RPMI7951 (cell line): Measurements from ENCODE around the gene AKR1C1. TPM values are rescaled to one million over a fixed set of nuclear protein-coding genes. Genes with fewer than 3 reads are reported as not detected.
"Not testable (repeated sequence)": the region's sequence is repeated elsewhere in the genome, so short reads cannot be mapped to it uniquely, and the experiment has no call there.

ENCODE experiments used
- DNase-seq: peaks from one replicate; pipeline ENCODE4 v3.0.0-alpha.2; 2012; ENCODE audit warnings: low read depth
- total RNA-seq: library from RNA; depleted of rRNA; stranded (reverse); fragments of >200 nt; shearing (Covaris generic); gene quantifications from 2 replicates; pipeline ENCODE4 v1.2.3, GENCODE V29; 2014; rRNA removed

AKR1C1 gene
- 14.2 and 20.2 TPM in 2 replicates for total RNA-seq

DNA sequence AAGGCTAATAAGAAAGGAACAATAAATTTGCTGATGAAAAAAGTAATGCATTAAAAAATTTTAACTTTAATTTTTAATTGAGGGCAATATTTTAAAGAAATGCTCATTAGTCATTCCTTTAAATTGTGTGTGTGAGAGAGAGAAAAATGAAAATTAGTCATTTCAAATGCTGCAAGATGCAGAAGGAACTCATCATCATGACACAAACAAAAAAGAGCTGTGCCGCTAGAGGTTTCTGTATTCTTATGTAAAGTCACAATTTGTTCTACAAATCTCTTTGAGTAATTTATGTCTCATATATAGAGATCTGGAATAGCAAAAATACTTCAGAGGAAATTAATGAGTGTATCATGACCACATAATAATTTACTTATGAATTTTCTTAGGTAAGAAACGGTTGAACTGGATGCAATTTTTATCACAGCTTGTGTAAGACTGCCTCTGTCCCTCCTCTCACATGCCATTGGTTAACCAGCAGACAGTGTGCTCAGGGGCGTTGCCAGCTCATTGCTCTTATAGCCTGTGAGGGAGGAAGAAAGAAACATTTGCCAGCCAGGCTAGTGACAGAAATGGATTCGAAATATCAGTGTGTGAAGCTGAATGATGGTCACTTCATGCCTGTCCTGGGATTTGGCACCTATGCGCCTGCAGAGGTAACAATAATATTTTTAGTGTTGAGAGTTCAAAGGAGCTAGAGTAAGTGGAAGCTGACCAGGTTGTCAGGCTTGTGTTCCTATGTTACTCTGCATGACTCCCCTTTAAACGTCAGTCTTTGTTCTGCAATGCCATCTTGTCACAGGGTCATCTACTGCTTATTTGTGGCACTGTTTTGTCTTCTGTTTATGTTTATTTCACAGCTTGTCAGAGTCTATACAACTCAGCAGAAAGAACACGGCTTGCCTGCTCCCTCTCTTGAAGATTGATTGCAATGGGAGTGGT is at the start of gene AKR1C1:
Gene AKR1C1 (plus strand): TSS at position 540 of the 939 bp plus-strand sequence. CDS start 30 bp downstream, at position 570.
- DNase-seq = not testable (repeated sequence)

DNA sequence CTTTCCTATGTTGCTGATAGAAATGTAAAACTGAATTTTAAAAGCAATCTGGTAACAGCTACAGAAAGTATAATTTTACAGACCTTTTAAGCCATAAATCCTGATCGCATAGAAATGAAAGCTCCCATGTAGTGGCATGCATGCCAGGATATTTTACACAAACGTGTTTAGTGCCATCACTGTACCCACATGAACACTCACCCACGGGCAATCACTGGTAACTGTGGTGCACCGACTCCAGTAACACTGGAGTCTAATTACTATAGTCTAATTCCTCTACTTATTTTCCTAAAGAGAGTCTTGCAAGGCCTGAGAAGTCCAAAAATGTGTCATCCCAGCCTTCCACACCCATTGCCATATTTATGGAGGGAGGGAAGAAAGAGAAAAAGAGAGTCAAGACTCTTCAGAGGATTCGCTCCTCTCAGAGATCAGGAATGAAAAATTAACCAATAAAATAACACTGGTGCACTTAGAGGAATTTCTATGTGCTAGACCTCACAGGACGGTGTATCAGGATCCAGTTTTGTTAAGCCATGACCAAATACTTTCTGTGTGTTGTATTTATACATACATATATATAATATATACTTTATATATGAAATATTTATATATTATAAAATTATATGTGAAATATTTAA is 48.9 kb upstream of the AKR1C1 start:
- DNase-seq = no peak

DNA sequence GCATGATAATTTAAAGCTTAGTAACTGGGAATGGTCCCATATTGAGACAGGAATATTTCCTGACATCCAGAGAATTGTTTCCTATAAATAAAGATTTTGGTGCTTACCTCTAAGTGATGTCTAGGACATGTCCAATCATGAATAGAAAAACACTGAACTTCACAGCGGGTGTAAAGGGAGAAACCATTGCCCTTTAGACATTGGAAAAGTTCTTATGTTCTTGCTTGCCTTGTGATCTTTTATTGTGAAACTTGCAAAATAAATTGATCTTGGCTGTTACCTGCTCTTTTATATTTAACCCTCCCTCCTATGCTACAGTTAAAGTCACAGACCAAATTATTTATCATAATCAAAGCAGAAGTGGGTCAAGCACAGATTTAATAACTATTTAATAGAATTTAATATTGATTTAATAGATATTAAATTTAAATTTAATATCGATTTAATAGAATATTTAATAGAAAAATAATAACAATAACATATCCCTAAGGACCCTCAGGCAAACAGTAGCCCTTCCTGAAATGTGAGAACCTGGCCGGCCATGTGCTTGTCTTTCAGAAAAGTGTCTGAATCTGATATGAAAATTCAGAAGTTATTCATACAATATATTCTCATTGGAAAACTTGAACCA is 47.0 kb upstream of the AKR1C1 start:
- DNase-seq = no peak

DNA sequence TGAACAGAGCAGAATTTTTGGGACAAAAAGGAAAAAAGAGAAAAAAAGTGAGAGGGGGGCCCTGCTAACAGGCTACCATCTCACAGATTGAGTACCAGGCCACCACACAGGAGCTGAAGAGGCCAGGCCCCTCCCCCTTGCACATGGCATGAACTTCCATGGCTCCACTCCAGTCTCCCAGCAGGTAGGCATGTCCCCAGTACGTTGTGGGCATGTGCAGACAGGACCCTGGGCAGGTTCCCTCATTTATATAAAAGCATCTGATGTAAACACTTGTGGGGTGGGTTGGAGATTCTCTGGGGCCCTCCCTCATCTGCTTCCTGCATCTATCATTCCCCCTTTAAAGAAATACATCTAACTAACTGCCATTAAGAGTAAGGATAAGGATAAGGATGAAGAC is 45.0 kb upstream of the AKR1C1 start:
- no peak for DNase-seq

DNA sequence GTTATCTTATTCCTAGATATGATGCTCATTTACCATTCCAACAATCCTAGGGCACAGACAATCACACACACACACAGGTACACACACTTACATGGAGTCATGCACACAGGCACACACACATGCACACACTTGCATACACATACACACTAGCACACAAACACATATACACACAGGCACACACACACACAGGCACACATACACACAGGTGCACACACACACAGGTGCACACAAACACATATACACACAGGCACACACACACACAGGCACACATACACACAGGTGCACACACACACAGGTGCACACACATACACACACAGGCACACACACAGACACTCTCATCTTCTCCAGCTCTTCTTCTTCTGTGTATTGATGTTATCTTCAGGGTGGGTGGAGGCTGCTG is 38.7 kb upstream of the AKR1C1 start:
- not testable (repeated sequence) for DNase-seq

DNA sequence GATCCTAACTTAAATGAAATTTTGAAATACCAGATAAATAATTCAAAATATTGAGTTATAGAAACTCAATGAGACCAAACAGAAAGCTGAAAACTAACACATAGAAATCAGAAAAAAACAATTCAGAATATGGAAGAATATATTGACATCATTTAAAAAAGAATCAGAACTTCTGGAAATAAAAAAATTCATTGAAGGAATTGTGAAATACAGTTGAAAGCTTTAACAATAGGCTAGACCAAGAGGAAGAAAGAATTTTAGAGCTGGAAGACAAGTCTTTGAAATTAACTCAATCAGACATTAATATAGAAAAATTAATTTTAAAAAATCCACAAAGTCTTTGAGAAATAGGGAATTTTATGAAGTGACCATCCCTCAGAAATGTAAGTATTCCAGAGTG is 36.8 kb upstream of the AKR1C1 start:
- no peak for DNase-seq

DNA sequence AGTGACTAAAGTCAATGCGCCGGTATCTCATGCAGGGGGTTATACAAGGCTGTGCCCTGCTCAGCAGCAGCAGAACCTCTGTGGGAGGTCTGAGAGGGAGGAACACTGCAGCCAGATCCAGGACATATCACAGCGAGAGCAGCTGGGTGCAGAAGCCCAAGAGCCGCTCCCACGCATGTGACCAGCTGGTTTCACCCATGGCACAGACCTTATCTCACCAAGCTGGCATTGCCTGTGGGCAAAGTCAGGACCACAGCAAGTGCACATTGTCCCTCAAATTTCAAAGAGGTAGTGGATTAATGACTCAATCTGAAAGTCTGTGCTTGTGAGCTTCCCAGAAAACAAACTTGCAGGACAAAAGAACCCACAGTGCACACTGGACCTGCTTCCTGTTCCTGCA is 31.6 kb upstream of the AKR1C1 start:
- DNase-seq = peak; percentile 57

DNA sequence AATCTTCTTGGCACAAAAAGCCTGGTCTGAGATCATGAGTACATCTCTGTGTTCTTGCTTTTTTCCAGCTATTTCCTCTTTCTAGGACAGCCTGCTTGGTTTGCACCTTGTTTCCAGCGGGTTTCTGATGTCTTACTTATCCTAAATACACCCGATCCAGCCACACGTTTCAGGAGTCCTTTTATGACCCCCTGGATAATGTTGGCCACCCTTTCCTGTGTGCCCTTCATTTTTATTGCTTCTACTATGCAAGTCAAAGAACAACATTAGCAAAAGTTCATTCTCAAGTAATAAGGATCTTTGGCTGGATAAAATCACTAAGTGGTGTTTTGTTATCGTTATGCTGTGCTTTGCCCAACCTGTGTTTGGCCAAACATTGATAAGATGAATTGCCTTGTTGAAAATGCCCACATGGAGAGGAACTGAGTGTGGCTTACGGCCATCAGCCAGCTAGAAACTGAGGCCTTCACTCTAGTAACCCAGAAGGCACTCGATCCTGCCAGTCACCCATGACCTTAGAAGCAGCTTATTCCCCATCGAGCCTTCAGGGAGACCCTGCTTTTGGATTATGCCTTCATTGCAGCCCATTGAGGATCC is 28.7 kb upstream of the AKR1C1 start:
- DNase-seq = no peak

DNA sequence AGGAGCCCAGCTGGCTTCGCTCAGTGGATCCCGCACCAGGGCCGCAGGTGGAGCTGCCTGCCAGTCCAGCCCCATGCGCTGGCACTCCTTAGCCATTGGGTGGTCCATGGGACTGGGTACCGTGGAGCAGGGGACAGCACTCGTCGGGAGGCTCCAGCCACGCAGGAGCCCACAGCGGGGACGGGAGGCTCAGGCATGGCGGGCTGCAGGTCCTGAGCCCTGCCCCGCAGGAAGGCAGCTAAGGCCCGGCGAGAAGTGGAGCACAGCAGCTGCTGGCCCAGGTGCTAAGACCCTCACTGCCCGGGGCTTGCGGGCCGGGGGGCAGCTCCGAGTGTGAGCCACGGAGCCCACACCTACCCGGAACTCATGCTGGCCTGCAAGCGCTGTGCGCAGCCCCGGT is 25.9 kb upstream of the AKR1C1 start:
- DNase-seq = no peak

DNA sequence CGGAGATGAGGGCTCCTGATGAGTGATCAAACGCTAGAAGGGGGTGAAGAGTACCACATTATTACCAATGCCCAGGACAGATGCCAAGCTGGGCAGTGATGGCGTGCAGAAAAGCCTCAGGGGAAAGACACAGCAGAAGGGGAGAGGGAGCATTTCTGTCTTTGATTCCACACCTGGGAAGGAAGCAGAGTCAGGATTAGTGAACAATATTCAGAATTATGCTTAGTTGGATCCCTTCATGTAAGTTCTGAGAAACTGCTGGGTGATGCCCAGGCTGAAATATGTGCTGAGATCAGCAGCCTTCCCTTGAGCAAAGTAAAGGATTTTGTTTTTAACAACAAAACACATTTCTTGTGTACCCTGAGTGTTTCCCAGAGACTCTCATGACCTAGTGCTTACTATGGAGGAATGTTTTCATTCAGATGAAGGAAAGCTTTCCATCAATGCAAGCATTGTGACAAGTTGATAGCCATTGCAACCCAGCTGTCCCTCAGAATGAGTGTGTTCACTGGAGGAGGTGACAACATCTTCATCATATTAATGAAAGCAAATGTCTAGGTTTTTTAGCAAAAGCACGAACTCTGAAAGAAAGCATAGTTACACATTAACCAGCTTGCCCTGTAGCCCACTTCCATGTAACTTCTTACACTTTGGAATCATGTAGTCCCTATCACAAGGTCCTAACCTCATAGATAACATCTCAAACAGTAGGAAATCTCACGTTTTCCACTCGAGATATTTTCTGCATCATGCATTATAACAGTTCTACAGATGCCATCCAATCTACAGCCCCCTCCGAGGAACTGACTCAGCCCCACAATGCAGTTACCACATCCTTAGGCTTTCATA is 23.8 kb upstream of the AKR1C1 start:
- DNase-seq = peak; percentile 81

DNA sequence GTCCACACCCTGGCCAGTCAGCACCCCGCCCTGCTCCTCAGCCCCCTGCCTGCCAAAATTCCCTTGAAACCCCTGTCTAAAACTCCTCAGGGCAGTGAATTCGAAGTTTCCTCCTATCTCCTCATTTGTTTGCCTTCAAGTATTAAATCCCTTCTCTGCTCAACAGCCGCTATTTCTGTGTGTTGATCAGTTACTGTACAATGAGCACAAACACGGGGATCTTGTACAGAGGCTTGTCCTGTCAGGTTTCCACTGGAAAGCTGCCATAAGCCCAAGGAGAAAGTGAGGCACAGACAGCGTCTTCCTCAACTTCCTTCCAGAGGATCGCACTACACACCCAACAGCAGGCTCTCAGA is 23.2 kb upstream of the AKR1C1 start:
- not testable (repeated sequence) for DNase-seq

DNA sequence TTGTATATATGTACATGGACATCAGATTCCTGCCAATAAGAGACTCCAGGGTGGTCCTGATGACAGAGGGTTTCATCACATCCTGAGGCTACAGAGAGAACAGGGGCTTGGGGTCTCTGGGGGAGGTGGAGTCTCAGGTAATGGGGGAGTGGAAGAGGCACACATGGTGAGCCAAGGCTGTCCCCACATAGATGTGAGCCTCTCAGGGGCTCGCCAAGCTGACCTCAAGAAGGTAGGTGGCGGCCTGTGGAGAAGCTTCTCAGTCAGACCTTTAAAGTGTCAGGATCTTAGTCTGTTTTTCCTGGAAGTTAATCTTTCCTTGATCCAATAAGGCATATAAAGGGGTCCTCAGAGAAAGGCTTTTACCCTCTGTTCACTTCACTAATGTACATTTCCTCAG is 22.3 kb upstream of the AKR1C1 start:
- DNase-seq = not testable (repeated sequence)

DNA sequence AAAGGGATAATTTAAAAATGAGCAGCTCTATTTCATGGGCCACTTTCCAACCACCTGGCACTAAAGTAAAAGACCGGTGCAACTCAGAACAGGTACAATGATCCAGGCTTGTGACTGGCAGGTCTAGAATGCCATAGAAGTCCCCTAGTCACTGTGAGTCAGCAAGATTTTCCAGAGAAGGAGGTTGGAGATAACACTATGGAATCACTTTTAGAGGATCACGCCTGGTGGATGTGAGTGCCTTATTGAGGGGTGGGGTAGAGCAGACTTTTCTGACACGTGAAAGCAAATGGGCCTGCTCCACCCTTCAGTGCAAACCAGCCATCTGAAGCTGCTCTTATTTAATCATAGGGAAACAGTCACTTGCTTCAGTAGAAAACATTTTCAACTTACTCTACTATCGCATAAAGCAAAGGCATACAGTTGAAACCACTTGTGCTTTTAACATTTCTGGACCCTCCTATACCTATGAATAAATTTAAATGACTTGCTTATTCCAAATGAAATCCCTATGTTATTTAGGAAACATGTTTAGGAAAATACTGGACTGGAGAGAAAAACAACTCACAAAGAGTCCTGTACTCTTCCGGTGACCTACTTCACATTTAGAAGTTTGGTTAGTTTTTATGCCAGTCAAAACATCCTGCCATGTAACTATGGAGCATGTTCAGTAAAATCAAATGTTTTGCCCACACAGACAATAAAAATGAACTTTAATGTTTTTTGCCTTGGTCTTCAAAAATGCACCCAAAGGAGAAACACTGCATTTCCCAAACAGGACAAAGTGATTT is 21.5 kb upstream of the AKR1C1 start:
- peak; percentile 57 for DNase-seq

DNA sequence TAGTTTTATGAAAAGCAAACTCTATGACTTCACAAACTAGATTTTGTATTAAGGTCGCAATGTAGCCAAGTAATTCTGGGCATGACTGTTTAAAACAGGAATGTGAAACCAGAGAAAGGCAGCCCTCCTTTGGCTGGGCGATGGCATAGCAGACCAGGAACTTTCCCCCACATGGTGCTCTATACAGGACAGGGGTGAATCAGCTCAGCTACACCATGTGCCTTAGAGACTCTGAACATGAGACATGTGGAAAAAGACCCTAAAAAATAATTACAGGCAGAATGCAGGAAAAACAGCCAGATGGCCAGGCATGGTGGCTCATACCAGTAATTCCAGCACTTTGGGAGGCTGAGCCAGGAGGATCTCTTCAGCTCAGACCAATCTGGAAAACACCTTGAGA is 20.3 kb upstream of the AKR1C1 start:
- DNase-seq = peak; percentile 72

DNA sequence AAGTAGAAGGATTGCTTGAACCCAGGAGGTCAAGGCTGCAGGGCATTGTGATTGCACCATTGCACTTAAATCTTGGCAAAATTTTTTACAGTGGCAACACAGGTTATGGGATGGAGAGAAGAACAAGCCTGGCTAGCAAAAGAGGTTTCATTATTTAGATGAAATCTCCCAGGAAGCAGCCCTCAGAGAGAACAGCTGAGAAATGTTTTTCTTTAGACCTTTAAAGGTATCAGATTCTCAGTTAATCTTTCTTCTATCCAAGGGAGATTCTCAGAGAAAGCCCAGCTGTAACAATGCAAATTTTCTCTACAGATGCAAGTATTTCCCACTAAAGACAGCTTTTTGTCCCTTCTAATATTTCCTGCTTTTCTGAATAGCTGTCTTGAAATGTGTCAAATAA is 19.8 kb upstream of the AKR1C1 start:
- not testable (repeated sequence) for DNase-seq

DNA sequence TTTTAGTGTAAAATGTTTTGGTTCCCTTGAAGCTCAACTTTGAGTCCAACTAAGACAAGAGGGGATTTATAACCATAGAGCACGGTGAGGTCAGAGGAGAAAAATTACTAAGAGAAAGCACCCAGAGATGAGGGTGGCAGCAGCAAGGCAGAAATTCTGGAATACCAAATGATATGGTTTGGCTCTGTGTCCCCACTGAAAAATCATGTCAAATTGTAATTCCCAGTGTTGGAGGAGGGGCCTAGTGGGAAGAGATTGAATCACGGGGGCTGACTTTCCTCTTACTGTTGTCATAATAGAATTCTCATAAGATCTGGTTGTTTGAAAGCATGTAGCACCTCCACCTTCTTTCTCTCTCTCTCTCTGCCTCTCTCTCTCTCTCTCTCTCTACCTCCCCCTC is 19.4 kb upstream of the AKR1C1 start:
- no peak for DNase-seq

DNA sequence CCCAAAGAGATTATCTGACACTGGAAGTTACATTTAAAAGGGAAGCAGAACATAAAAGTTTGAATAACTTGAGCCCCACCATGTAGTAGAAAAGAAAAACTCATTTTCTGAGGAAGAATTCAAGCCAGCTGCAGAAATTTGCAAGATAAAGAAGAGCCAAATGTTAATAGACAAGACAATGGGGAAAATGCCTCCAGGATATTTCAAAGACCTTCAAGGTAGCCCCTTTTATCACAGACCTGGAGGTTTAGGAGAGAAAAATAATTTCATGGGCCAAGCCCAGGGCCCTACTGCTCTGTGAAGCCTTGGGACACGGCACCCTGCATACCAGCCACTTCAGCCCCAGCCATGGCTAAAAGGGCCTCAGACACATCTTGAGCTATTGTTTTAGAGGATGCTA is 18.4 kb upstream of the AKR1C1 start:
- no peak for DNase-seq

DNA sequence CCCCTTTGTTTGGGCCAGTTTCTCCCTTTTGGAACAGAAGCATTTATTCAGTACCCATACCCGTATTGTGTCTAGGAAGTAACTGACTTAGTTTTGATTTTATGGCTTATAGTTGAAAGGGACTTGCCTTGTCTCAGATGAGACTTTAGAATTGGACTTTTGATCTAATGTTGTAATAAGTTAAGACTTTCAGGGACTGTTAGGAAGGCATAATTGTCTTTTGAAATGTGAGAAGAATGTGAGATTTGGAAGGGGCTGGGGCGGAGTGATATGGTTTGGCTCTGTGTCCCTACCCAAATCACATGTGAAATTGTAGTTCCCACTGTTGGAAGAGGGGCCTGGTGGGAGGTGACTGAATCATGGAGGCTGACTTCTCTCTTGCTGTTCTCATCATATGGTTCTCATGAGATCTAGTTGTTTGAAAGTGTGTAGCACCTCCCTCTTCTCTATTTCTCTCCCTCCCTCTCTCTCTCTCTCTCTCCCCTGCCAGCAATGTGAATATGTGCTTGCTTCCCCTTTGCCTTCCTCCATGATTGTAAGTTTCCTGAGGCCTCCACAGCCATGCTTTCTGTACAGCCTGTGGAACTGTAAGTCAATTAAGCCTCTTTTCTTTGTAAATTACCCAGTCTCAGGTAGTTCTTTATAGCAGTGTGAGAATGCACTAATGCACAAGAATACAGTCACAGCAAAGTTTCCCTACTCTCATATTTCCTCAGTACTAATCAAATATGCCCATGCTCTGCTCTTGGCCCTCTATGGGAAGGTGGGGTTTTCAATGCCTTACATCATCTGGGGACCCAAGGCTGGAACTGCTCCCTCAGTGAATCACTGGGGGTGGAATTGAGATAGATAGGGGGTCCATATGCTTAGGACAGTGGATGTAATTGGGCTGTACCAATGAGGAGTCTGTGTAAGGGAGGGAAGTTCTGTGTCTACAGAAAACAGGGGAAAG is 17.2 kb upstream of the AKR1C1 start:
- DNase-seq = no peak

DNA sequence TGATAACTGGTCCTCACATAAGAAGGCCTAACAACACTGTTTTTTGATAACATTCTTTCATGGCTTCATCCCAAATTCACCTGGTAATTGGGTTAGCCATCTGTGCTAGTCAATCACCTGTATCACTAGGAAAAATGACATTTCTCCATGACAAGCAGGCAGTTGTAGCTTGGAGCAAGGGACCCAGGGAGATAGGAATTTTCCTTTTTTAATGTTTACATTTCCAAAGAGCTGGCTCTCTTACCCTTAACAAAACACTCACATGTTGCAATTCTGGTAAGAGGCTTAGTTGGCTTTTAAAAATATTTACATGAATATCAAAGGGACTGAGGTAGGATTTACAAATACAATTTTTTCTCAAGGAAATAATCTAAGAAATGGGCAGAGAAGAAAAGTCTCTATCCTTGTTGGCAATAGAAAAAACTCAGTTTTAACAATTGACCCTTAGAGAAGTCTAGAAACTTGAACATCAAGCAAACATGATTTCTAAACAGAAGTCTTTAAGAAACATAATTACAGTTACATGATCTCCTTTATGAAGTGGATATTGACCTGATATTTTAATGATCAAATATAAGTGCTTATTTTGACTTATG is 16.1 kb upstream of the AKR1C1 start:
- peak; percentile 14 for DNase-seq
